IMR-90 (cell line): ENCODE data around the gene MAP7D1. TPM values are rescaled to one million over a fixed set of nuclear protein-coding genes. Genes with fewer than 3 reads are reported as not detected.
A peak's percentile ranks its signal among the peaks of the same experiment; 100 is the strongest.

Experiments
- ATAC-seq: fragments of 200-7000 bp; cut with Tn5 transposase; 2 replicates; pipeline ENCODE4 v1.9.1; 2020; ENCODE audit warnings: low read depth, mild to moderate bottlenecking, moderate library complexity
- BruUV-seq: library from RNA; stranded (reverse); fragments of 400-500 nt; replicated peaks from 2 replicates; lab custom pipeline; 2021; lab: Mats Ljungman, UMichigan
- CTCF ChIA-PET: fragments of 300-600 bp; formaldehyde crosslinking; extraction: SDS; loops from one replicate; lab custom pipeline; 2021; ENCODE audit warnings: antibody characterized with exemption; lab: Yijun Ruan, JAX
- POLR2A ChIA-PET: fragments of 300-600 bp; sonication (Branson Sonifier 250); formaldehyde crosslinking; loops from one replicate; lab custom pipeline; 2022; ENCODE audit warnings: antibody characterized with exemption; ENCODE audit not compliant: unreplicated experiment; lab: Charles Lee
- DNase-seq: peaks from one replicate; pipeline ENCODE4 v3.0.0; 2013
- H2AFZ ChIP-seq: replicated peaks from 2 replicates; pipeline ENCODE3; 2013; ENCODE audit warnings: low read length, mild to moderate bottlenecking; ENCODE audit not compliant: poor library complexity
- H2AK5ac ChIP-seq: 2 replicates; pipeline ENCODE4 v1.6.1; 2013; ENCODE audit warnings: low read depth, low read length, inconsistent platforms
- H2AK9ac ChIP-seq: replicated peaks from 2 replicates; pipeline ENCODE3; 2013; ENCODE audit warnings: mild to moderate bottlenecking, low read depth, low read length, moderate library complexity; ENCODE audit not compliant: poor library complexity
- H2BK120ac ChIP-seq: 2 replicates; pipeline ENCODE4 v1.6.1; 2013; ENCODE audit warnings: low read depth, low read length, inconsistent platforms
- H2BK15ac ChIP-seq: 3 replicates; pipeline ENCODE4 v1.6.1; 2013; ENCODE audit warnings: low read depth, low read length, inconsistent platforms
- H2BK20ac ChIP-seq: 2 replicates; pipeline ENCODE4 v1.6.1; 2013; ENCODE audit warnings: low read depth, mild to moderate bottlenecking, inconsistent platforms, low read length, moderate library complexity
- H2BK5ac ChIP-seq: 2 replicates; pipeline ENCODE4 v1.6.1; 2013; ENCODE audit warnings: mild to moderate bottlenecking, low read depth, low read length, inconsistent platforms; ENCODE audit not compliant: poor library complexity, severe bottlenecking
- H3K14ac ChIP-seq: replicated peaks from 2 replicates; pipeline ENCODE4 v1.6.1; 2013; ENCODE audit warnings: low read depth, low read length, inconsistent platforms
- H3K18ac ChIP-seq: 2 replicates; pipeline ENCODE4 v1.6.1; 2013; ENCODE audit warnings: low read depth, low read length, control low read depth
- H3K23ac ChIP-seq: 2 replicates; pipeline ENCODE4 v1.6.1; 2013; ENCODE audit warnings: low read depth, low read length, inconsistent platforms
- H3K27ac ChIP-seq: 2 replicates; pipeline ENCODE4 v1.5.1; 2013; ENCODE audit warnings: mild to moderate bottlenecking, control low read depth, low read length; ENCODE audit not compliant: insufficient read depth
- H3K27me3 ChIP-seq: 2 replicates; pipeline ENCODE4 v1.6.1; 2013; ENCODE audit warnings: low read length; ENCODE audit not compliant: control insufficient read depth, insufficient read depth
- H3K36me3 ChIP-seq: 2 replicates; pipeline ENCODE4 v1.6.1; 2013; ENCODE audit warnings: low read length, mixed read lengths; ENCODE audit not compliant: control insufficient read depth, insufficient read depth
- H3K4ac ChIP-seq: 2 replicates; pipeline ENCODE4 v1.6.1; 2013; ENCODE audit warnings: low read depth, low read length, inconsistent platforms
- H3K4me1 ChIP-seq: 2 replicates; pipeline ENCODE4 v1.6.1; 2013; ENCODE audit warnings: low read length, mixed read lengths; ENCODE audit not compliant: control insufficient read depth, insufficient read depth
- H3K4me2 ChIP-seq: 2 replicates; pipeline ENCODE4 v1.6.1; 2013; ENCODE audit warnings: low read depth, mild to moderate bottlenecking, control low read depth, low read length, moderate library complexity
- H3K4me3 ChIP-seq: 2 replicates; pipeline ENCODE4 v1.5.1; 2013; ENCODE audit warnings: low read depth, mild to moderate bottlenecking, control low read depth, low read length, moderate library complexity; ENCODE audit not compliant: insufficient read depth
- H3K56ac ChIP-seq: 2 replicates; pipeline ENCODE4 v1.6.1; 2013; ENCODE audit warnings: low read length, inconsistent platforms; ENCODE audit not compliant: insufficient read depth; ENCODE audit errors: extremely low read depth
- H3K79me1 ChIP-seq, 2 experiments: 2 replicates each; pipeline ENCODE4 v1.6.1; 2013; ENCODE audit warnings: low read length in 2 of 2, inconsistent platforms in 1 of 2, low read depth in 1 of 2
- H3K9ac ChIP-seq: 2 replicates; pipeline ENCODE4 v1.6.1; 2013; ENCODE audit warnings: low read depth, low read length, control low read depth
- H3K9me1 ChIP-seq: 2 replicates; pipeline ENCODE4 v1.6.1; 2013; ENCODE audit warnings: low read length, inconsistent platforms; ENCODE audit not compliant: insufficient read depth
- H3K9me3 ChIP-seq: 2 replicates; pipeline ENCODE4 v1.6.1; 2013; ENCODE audit warnings: low read length; ENCODE audit not compliant: control insufficient read depth, insufficient read depth
- H4K20me1 ChIP-seq: 2 replicates; pipeline ENCODE4 v1.6.1; 2013; ENCODE audit warnings: low read length, inconsistent platforms; ENCODE audit not compliant: insufficient read depth
- H4K5ac ChIP-seq: 2 replicates; pipeline ENCODE4 v1.6.1; 2013; ENCODE audit warnings: mild to moderate bottlenecking, low read depth, low read length, control low read depth
- H4K8ac ChIP-seq, 2 experiments: 2 replicates each; pipeline ENCODE4 v1.6.1; 2013; ENCODE audit warnings: low read depth in 2 of 2, low read length in 2 of 2, control low read depth in 1 of 2, inconsistent platforms in 1 of 2
- H4K91ac ChIP-seq: 2 replicates; pipeline ENCODE4 v1.6.1; 2013; ENCODE audit warnings: low read depth, low read length, inconsistent platforms; ENCODE audit not compliant: insufficient read depth
- BHLHE40 ChIP-seq: fragments of 150-350 bp; IDR thresholded peaks from 2 replicates; pipeline ENCODE4 v1.6.1; 2016; ENCODE audit warnings: mild to moderate bottlenecking, low read depth, low read length
- CEBPB ChIP-seq: IDR thresholded peaks from 2 replicates; pipeline ENCODE4 v1.6.1; 2012; ENCODE audit warnings: low read depth, low read length, improper control_type of control experiment
- CHD1 ChIP-seq: IDR thresholded peaks from 2 replicates; pipeline ENCODE4 v1.6.1; 2012; ENCODE audit warnings: low read depth, low read length, improper control_type of control experiment
- FOS ChIP-seq: fragments of 150-350 bp; IDR thresholded peaks from 2 replicates; pipeline ENCODE4 v1.6.1; 2016; ENCODE audit warnings: low read depth, low read length
- MAFK ChIP-seq: IDR thresholded peaks from 2 replicates; pipeline ENCODE4 v1.6.1; 2012; ENCODE audit warnings: low read depth, low read length, improper control_type of control experiment
- MAZ ChIP-seq: IDR thresholded peaks from 2 replicates; pipeline ENCODE4 v1.6.1; 2012; ENCODE audit warnings: low read depth, mild to moderate bottlenecking, low read length, improper control_type of control experiment, moderate library complexity, borderline replicate concordance
- MXI1 ChIP-seq: IDR thresholded peaks from 2 replicates; pipeline ENCODE4 v1.6.1; 2012; ENCODE audit warnings: low read depth, mild to moderate bottlenecking, low read length, moderate library complexity, borderline replicate concordance
- NFE2L2 ChIP-seq: fragments of 150-350 bp; IDR thresholded peaks from 2 replicates; pipeline ENCODE4 v1.6.1; 2016; ENCODE audit warnings: low read depth, mild to moderate bottlenecking, low read length
- POLR2A ChIP-seq: IDR thresholded peaks from 2 replicates; pipeline ENCODE4 v1.6.1; 2012; ENCODE audit warnings: mild to moderate bottlenecking, low read depth, low read length
- RAD21 ChIP-seq: IDR thresholded peaks from 2 replicates; pipeline ENCODE4 v1.6.1; 2012; ENCODE audit warnings: low read length, improper control_type of control experiment
- RCOR1 ChIP-seq: IDR thresholded peaks from 2 replicates; pipeline ENCODE4 v1.6.1; 2012; ENCODE audit warnings: mild to moderate bottlenecking, low read length, improper control_type of control experiment; ENCODE audit not compliant: insufficient replicate concordance
- RFX5 ChIP-seq: IDR thresholded peaks from 2 replicates; pipeline ENCODE4 v1.8.0; 2012; ENCODE audit warnings: low read depth, mild to moderate bottlenecking, low read length, moderate library complexity
- SMC3 ChIP-seq: fragments of 150-350 bp; IDR thresholded peaks from 2 replicates; pipeline ENCODE4 v1.6.1; 2016; ENCODE audit warnings: low read depth, mild to moderate bottlenecking, antibody characterized with exemption, low read length, moderate library complexity
- WGBS, 2 experiments: methylation state at CpG; one replicate each; pipeline versions ENCODE4 v1.1.5 to v1.1.7; 2013; ENCODE audit warnings: missing lambda C conversion rate in 2 of 2; ENCODE audit not compliant: insufficient read length in 1 of 2; ENCODE audit errors: extremely low coverage in 2 of 2; 5-methylcytosine and 5-hydroxymethylcytosine counted together
- dilution Hi-C: fragments of 300-500 bp; cut with HindIII; formaldehyde crosslinking; loops from one replicate; pipeline ENCODE4 v1.14.3; 2018; ENCODE audit warnings: low sequenced_read_pairs; ENCODE audit not compliant: unreplicated experiment
- in situ Hi-C: fragments of 300-500 bp; cut with MboI; formaldehyde crosslinking; loops from 3 replicates; pipeline ENCODE4 v1.14.3; 2019; ENCODE audit warnings: low sequenced_read_pairs, inconsistent platforms, mixed read lengths
- intact Hi-C: fragments of 100-400 bp; cut with micrococcal nuclease; formaldehyde crosslinking; loops from 2 replicates; pipeline ENCODE4 v1.10.0; 2022
- polyA plus RNA-seq, 3 experiments: library from polyadenylated mRNA; depleted of rRNA; stranded (reverse); fragments of >200 nt; gene quantifications; 2 replicates each; pipeline ENCODE4 v1.2.3, GENCODE V29; 2012; ENCODE audit warnings: low replicate concordance in 1 of 3
- total RNA-seq: library from RNA; depleted of rRNA; stranded (reverse); fragments of >200 nt; gene quantifications from 2 replicates; pipeline ENCODE4 v1.2.3, GENCODE V29; 2012
- TF ChIP-seq, protein P1 (sequence below): fragments of 150-350 bp; IDR thresholded peaks from 2 replicates; pipeline ENCODE4 v1.6.1; 2017; ENCODE audit warnings: mild to moderate bottlenecking, antibody characterized with exemption, low read length, low read depth
- TF ChIP-seq, protein P2 (sequence below): fragments of 150-350 bp; IDR thresholded peaks from 2 replicates; pipeline ENCODE4 v1.6.1; 2016; ENCODE audit warnings: low read depth, mild to moderate bottlenecking, low read length, moderate library complexity, borderline replicate concordance

The MAP7D1 gene
- total and polyA plus RNA-seq, 2 of the 4 experiments (the other 2 are of a cell fraction), result 32.3 to 81.9 TPM

DNA sequence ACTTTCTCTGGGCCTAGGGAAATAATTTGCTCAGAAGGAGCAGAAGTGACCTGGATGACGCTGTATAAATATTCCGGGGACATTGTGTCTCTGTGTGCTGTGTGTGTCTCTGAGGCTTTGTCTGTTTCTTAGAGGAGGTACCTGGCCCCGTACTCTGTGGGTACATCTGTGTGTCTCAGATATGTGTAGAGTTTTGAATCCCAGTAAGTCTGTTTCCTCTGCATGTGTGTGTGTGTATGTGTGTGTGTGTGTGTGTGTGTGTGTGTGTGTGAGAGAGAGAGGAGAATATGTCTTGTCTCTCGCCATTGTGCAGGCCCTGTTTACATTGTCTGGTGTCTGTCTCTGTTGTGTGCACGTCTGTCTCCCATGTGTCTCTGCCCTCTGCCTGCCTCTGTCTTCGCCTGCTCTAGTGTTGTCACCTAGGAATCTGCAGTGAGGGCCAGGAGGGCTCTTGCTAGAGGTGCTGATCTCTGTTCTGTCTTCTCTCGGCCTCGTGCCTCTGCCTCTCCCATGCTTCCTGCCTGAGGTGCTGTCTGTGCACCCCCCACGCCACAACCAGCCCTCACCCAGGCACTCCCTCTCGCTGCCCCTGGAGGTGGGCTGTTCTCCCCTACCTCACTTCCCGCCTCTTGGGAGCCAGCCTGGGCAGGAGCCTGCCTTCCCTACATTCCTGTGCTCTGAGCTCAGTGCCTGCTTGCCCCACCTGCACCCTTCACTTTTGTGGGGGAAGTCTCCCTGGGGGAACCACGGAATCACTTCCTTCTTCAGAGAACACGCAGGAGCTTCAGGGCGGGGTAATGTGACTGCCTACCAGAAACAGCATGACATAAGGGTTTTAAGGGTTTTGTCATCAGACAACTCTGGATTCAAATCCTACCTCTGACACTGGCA lies 5.9 kb downstream of the MAP7D1 start:
- Histone ChIP-seq H2AK9ac (peak overlapping the region; percentile 7), H3K27ac (peak overlapping the region; percentile 35), H3K9ac (peak overlapping the region; percentile 79), H2AK5ac (peak overlapping the region; percentile 70), H4K20me1 (peaks cover 99% of the 10 kb centered on the region), H3K27me3 (no peaks in the 10 kb centered on the region), H4K91ac (no peak overlapping the region), H3K4ac (peak overlapping the region; percentile 68), H3K4me1 (peaks cover 22% of the 10 kb centered on the region), H4K8ac (peak overlapping the region; percentile 67 to 87; a peak in 3 of 4 replicates), H2BK120ac (0 out of 2 replicates have a peak overlapping the region, but pooled peaks have one; percentile 16), H3K9me3 (no peaks in the 10 kb centered on the region), H3K18ac (no peak overlapping the region), H3K36me3 (peaks cover 15% of the 10 kb centered on the region), H3K23ac (peak overlapping the region; percentile 48), H2BK20ac (no peak overlapping the region), H3K79me1 (peaks cover 0 to 52% of the 10 kb centered on the region in 2 experiments; a peak in 2 of 4 replicates), H2BK15ac (peak overlapping the region; percentile 17; the same call in 1 of the 3 replicates), H4K5ac (no peak overlapping the region), H2AFZ (no peak overlapping the region), H3K4me2 (peak overlapping the region; percentile 81), H3K9me1 (peaks cover 17% of the 10 kb centered on the region), H2BK5ac (peak overlapping the region; percentile 62), H3K56ac (peak overlapping the region; percentile 83; the same call in 1 of the 2 replicates), H3K4me3 (no peak overlapping the region), H3K14ac (peak overlapping the region; percentile 67; the same call in 1 of the 2 replicates)
- ChIA-PET POLR2A (no interaction called here), CTCF (interaction anchor here (0.6 to 0.9 kb wide), 5 partner anchors 12 to 254 kb away, joined by 3 to 4 read pairs (median 4); partner anchors contain the start of gene TRAPPC3)
- in situ Hi-C loops, result no loop called here
- ATAC-seq (no peak), DNase-seq (no peak)
- WGBS, 2 experiments, result 71% methylated on average over 6 of the region's 14 CpGs; no CpG with 5 or more reads in 1 of the 2 experiments
- intact Hi-C loops, result no loop called here
- BruUV-seq, result no TSS peak
- dilution Hi-C loops, result no loop called here
- TF ChIP-seq MAZ, result no peak
- no peak for TF ChIP-seq RAD21
- TF ChIP-seq RFX5, result no peak
- no peak for TF ChIP-seq SMC3
- TF ChIP-seq POLR2A, result no peak
- no peak for TF ChIP-seq FOS
- no peak for TF ChIP-seq CHD1
- no peak for TF ChIP-seq RCOR1
- TF ChIP-seq MAFK, result no peak
- no peak for TF ChIP-seq MXI1
- no peak for TF ChIP-seq CEBPB
- TF ChIP-seq, protein P1, sequence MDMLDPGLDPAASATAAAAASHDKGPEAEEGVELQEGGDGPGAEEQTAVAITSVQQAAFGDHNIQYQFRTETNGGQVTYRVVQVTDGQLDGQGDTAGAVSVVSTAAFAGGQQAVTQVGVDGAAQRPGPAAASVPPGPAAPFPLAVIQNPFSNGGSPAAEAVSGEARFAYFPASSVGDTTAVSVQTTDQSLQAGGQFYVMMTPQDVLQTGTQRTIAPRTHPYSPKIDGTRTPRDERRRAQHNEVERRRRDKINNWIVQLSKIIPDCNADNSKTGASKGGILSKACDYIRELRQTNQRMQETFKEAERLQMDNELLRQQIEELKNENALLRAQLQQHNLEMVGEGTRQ, result no peak
- TF ChIP-seq BHLHE40, result no peak
- TF ChIP-seq, protein P2, sequence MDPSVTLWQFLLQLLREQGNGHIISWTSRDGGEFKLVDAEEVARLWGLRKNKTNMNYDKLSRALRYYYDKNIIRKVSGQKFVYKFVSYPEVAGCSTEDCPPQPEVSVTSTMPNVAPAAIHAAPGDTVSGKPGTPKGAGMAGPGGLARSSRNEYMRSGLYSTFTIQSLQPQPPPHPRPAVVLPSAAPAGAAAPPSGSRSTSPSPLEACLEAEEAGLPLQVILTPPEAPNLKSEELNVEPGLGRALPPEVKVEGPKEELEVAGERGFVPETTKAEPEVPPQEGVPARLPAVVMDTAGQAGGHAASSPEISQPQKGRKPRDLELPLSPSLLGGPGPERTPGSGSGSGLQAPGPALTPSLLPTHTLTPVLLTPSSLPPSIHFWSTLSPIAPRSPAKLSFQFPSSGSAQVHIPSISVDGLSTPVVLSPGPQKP, result no peak
- TF ChIP-seq NFE2L2, result no peak
